Peyer's patch (tissue), 4 donors: ENCODE measurements around the gene PLA2G4A. TPM values are rescaled to one million over a fixed set of nuclear protein-coding genes. Genes with fewer than 3 reads are reported as not detected.

Experiments used
- DNase-seq, 3 donors: peaks; one replicate each; pipeline ENCODE4 v3.0.0-alpha.2; 2017 to 2019
- H3K27ac ChIP-seq, 4 donors: fragments of 200-600 bp; sonication (generic); one replicate each; pipeline ENCODE4 v1.5.1; 2016 to 2019
- H3K27me3 ChIP-seq, 2 donors: fragments of 200-600 bp; sonication (generic); one replicate each; pipeline ENCODE4 v1.5.1; 2019
- H3K36me3 ChIP-seq, 3 donors: fragments of 200-600 bp; sonication (generic); one replicate each; pipeline ENCODE4 v1.5.1; 2016 to 2019
- H3K4me1 ChIP-seq, 4 donors: fragments of 200-600 bp; sonication (generic); one replicate each; pipeline ENCODE4 v1.5.1; 2016 to 2019
- H3K4me3 ChIP-seq, 4 donors: fragments of 200-600 bp; sonication (generic); 1 replicate in 3 of 4; 2 replicates in 1 of 4; pipeline ENCODE4 v1.5.1; 2016 to 2019; ENCODE audit warnings: mild to moderate bottlenecking in 1 of 4
- H3K9me3 ChIP-seq, 4 donors: fragments of 200-600 bp; sonication (generic); one replicate each; pipeline ENCODE4 v1.5.1; 2016 to 2019; ENCODE audit warnings: mild to moderate bottlenecking in 1 of 4
- CTCF ChIP-seq, 6 experiments: fragments of 450-650 bp in 4 of 6; fragments of 200-600 bp in 2 of 6; sonication (generic) in 1 of 6; IDR thresholded peaks; one replicate each; pipeline ENCODE4 v1.5.1; 2017 to 2019; ENCODE audit warnings: antibody characterized with exemption in 6 of 6, mild to moderate bottlenecking in 3 of 6, moderate library complexity in 1 of 6
- POLR2A ChIP-seq, 2 donors: fragments of 450-650 bp; IDR thresholded peaks; one replicate each; pipeline ENCODE4 v1.5.1; 2017; ENCODE audit warnings: antibody characterized with exemption in 2 of 2, mild to moderate bottlenecking in 2 of 2, moderate library complexity in 2 of 2
- total RNA-seq, 4 donors: library from RNA; depleted of rRNA; stranded (reverse); fragments of >200 nt; gene quantifications; one replicate each; pipeline ENCODE4 v1.1.0, GENCODE V29; 2016

Gene PLA2G4A
- 1 to 10 TPM; 7.0 to 8.3 (median 7.6) TPM for total RNA-seq

GRCh38 chr1:186828611-186829454, at the start of gene PLA2G4A:
PLA2G4A (plus strand) TSS chr1:186828949; CDS start chr1:186854355, 25,406 bp downstream.
- H3K4me3 ChIP-seq = peak within 1 kb of the TSS; percentile 35 to 61 (median 52)
- DNase-seq = peak; percentile 18 to 74 (median 61)

GRCh38 chr1:186780076-186780475, 48.7 kb upstream of the PLA2G4A start:
- H3K27me3 ChIP-seq = no peaks in the 10 kb centered on the region
- no peak for DNase-seq
- no peak for TF ChIP-seq CTCF (IDR thresholded peaks at IDR 0.05)
- no peak for TF ChIP-seq POLR2A (IDR thresholded peaks at IDR 0.05)

More at GRCh38 chr1:186828611-186829454, at the start of gene PLA2G4A:
- peak in 1 of 2 donors; percentile 29 for TF ChIP-seq POLR2A (IDR thresholded peaks at IDR 0.05)
- TF ChIP-seq CTCF (IDR thresholded peaks at IDR 0.05) = no peak
- no peaks in the 10 kb centered on the region for H3K9me3 ChIP-seq
- no peaks in the 10 kb centered on the region for H3K36me3 ChIP-seq
- peaks cover 0 to 4% (median 0%) of the 10 kb centered on the region in 4 donors for H3K4me1 ChIP-seq
- no peaks in the 10 kb centered on the region for H3K27me3 ChIP-seq
- peak within 1 kb of the TSS; percentile 49 to 70 (median 68) for H3K27ac ChIP-seq

GRCh38 chr1:186781730-186782129, 47.0 kb upstream of the PLA2G4A start:
- no peaks in the 10 kb centered on the region for H3K9me3 ChIP-seq
- no peak for DNase-seq
- TF ChIP-seq CTCF (IDR thresholded peaks at IDR 0.05) (no peak), POLR2A (IDR thresholded peaks at IDR 0.05) (no peak)
- no peaks in the 10 kb centered on the region for H3K27me3 ChIP-seq
- H3K4me1 ChIP-seq = no peaks in the 10 kb centered on the region
- H3K4me3 ChIP-seq = no peak overlapping the region
- no peaks in the 10 kb centered on the region for H3K36me3 ChIP-seq
- no peak overlapping the region for H3K27ac ChIP-seq

More at GRCh38 chr1:186780076-186780475, 48.7 kb upstream of the PLA2G4A start:
- H3K4me1 ChIP-seq = no peaks in the 10 kb centered on the region
- no peak overlapping the region for H3K27ac ChIP-seq
- H3K4me3 ChIP-seq = no peak overlapping the region
- H3K9me3 ChIP-seq = no peaks in the 10 kb centered on the region
- H3K36me3 ChIP-seq = no peaks in the 10 kb centered on the region

- Histone ChIP-seq H3K4me1 (no peaks in the 10 kb centered on the region), H3K27ac (no peak overlapping the region), H3K9me3 (no peaks in the 10 kb centered on the region), H3K36me3 (no peaks in the 10 kb centered on the region), H3K27me3 (no peaks in the 10 kb centered on the region), H3K4me3 (no peak overlapping the region)
- DNase-seq = no peak
- TF ChIP-seq CTCF (IDR thresholded peaks at IDR 0.05) (no peak), POLR2A (IDR thresholded peaks at IDR 0.05) (no peak)
These were observed 46.0 kb upstream of the PLA2G4A start for GRCh38 chr1:186782791-186783190.

- Histone ChIP-seq H3K9me3 (no peaks in the 10 kb centered on the region), H3K27ac (no peak overlapping the region), H3K4me3 (no peak overlapping the region), H3K27me3 (no peaks in the 10 kb centered on the region), H3K4me1 (no peaks in the 10 kb centered on the region), H3K36me3 (no peaks in the 10 kb centered on the region)
- DNase-seq = no peak
- TF ChIP-seq CTCF (IDR thresholded peaks at IDR 0.05) (no peak), POLR2A (IDR thresholded peaks at IDR 0.05) (no peak)
These were observed 45.6 kb upstream of the PLA2G4A start for GRCh38 chr1:186783193-186783592.
